Panc1 (cell line): Measurements from ENCODE around the gene GNG4. TPM values are rescaled to one million over a fixed set of nuclear protein-coding genes. Genes with fewer than 3 reads are reported as not detected.

Experiments
- ATAC-seq: fragments of 200-7000 bp; cut with Tn5 transposase; 2 replicates; pipeline ENCODE4 v1.9.1; 2020; ENCODE audit warnings: mild to moderate bottlenecking, moderate library complexity
- BruUV-seq: library from RNA; stranded (reverse); fragments of 400-500 nt; replicated peaks from 2 replicates; lab custom pipeline; 2021; lab: Mats Ljungman, UMichigan
- CTCF ChIA-PET: fragments of 300-600 bp; sonication (Branson Sonifier 250); formaldehyde crosslinking; loops from one replicate; lab custom pipeline; 2022; ENCODE audit warnings: antibody characterized with exemption; lab: Charles Lee
- POLR2A ChIA-PET: fragments of 300-600 bp; sonication (Branson Sonifier 250); formaldehyde crosslinking; loops from one replicate; lab custom pipeline; 2022; ENCODE audit warnings: antibody characterized with exemption; lab: Charles Lee
- DNase-seq: peaks from one replicate; pipeline ENCODE4 v3.0.0-alpha.2; 2010; ENCODE audit warnings: low read depth, low spot score
- H3K27ac ChIP-seq: 2 replicates; pipeline ENCODE4 v1.5.1; 2011; ENCODE audit warnings: mild to moderate bottlenecking, low read length, inconsistent platforms
- H3K27me3 ChIP-seq: fragments of 200-500 bp; sonication (Bioruptor generic); 2 replicates; pipeline ENCODE4 v1.6.0; 2014; ENCODE audit warnings: low read length, inconsistent platforms; ENCODE audit not compliant: control insufficient read depth, insufficient read depth
- H3K36me3 ChIP-seq: fragments of 200-500 bp; sonication (Bioruptor generic); 2 replicates; pipeline ENCODE4 v1.5.1; 2014; ENCODE audit warnings: inconsistent platforms, mild to moderate bottlenecking, low read length, moderate library complexity; ENCODE audit not compliant: control insufficient read depth, insufficient read depth
- H3K4me1 ChIP-seq: 2 replicates; pipeline ENCODE4 v1.5.1; 2011; ENCODE audit warnings: inconsistent platforms, mild to moderate bottlenecking, low read length, moderate library complexity; ENCODE audit not compliant: control insufficient read depth, insufficient read depth
- H3K4me3 ChIP-seq, 2 experiments: 2 replicates each; pipeline ENCODE4 v1.5.1; 2011 to 2012; ENCODE audit warnings: low read depth in 2 of 2, low read length in 2 of 2, mild to moderate bottlenecking in 2 of 2, inconsistent platforms in 1 of 2, moderate library complexity in 1 of 2
- H3K9me3 ChIP-seq: fragments of 200-500 bp; sonication (Bioruptor generic); 2 replicates; pipeline ENCODE4 v1.5.1; 2014; ENCODE audit warnings: low read depth, mild to moderate bottlenecking, inconsistent platforms, low read length, moderate library complexity; ENCODE audit not compliant: control insufficient read depth, insufficient read depth
- POLR2AphosphoS5 ChIP-seq: IDR thresholded peaks from 2 replicates; pipeline ENCODE4 v1.6.1; 2012; ENCODE audit warnings: mild to moderate bottlenecking, low read depth, low read length, moderate library complexity
- SIN3A ChIP-seq: IDR thresholded peaks from 2 replicates; pipeline ENCODE4 v1.6.1; 2012; ENCODE audit warnings: low read depth, mild to moderate bottlenecking, low read length, moderate library complexity, borderline replicate concordance; ENCODE audit not compliant: insufficient read depth
- TCF7L2 ChIP-seq: IDR thresholded peaks from 2 replicates; pipeline ENCODE4 v1.6.1; 2011; ENCODE audit warnings: mild to moderate bottlenecking, low read depth, low read length, inconsistent platforms
- in situ Hi-C: cut with HindIII; loops from 2 replicates; pipeline ENCODE4 v1.10.0; 2016; ENCODE audit warnings: low sequenced_read_pairs, low pct_unique_long_range_greater_than_20kb
- intact Hi-C: fragments of 100-400 bp; cut with micrococcal nuclease; formaldehyde crosslinking; loops from one replicate; pipeline ENCODE4 v1.10.0; 2022; ENCODE audit not compliant: unreplicated experiment
- total RNA-seq: library from RNA; stranded (reverse); gene quantifications from one replicate; pipeline ENCODE4 v1.2.1, GENCODE V29; 2021; ENCODE audit not compliant: unreplicated experiment
- TF ChIP-seq, protein P1 (sequence below), 2 experiments: IDR thresholded peaks; 2 replicates each; pipeline ENCODE4 v1.6.1; 2011 to 2012; ENCODE audit warnings: low read depth in 2 of 2, control low read depth in 1 of 2, low read length in 1 of 2, mild to moderate bottlenecking in 1 of 2, moderate library complexity in 1 of 2; ENCODE audit not compliant: insufficient read depth in 1 of 2
- TF ChIP-seq, protein P2 (sequence below): fragments of 450-650 bp; IDR thresholded peaks from 2 replicates; pipeline ENCODE4 v1.5.1; 2017; ENCODE audit warnings: mild to moderate bottlenecking

GNG4 gene
- total RNA-seq, 1 experiment from 2014 or later, result 1.1 TPM

DNA sequence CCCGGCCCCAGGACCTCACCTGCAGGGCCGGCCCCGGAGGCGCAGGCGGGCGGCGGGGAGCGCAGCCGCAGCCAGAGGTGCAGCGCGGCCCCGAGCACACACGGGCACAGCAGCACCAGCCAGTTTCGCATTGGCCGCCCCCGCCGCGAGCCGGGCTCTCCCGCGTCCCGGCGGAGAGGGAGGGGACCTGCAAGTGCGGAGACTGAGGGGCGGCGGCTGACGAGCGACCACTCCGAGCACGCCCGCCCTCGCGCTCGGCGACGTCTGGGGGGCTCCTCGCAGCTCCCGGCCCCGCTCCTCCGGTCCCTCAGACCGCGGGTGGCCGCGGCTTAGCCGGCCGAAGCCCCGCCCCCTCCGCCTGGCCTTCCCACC lies 145.5 kb downstream of the GNG4 start, which contains the start of gene B3GALNT2:
B3GALNT2 (minus strand) TSS at position 331 of the 372 bp plus-strand sequence; CDS start at position 131, 200 bp downstream.
- no TSS peak for BruUV-seq
- H3K27ac ChIP-seq, result peak within 1 kb of the TSS; percentile 98
- H3K4me1 ChIP-seq, result peaks cover 11% of the 10 kb centered on the region
- ATAC-seq (peak; percentile 78), DNase-seq (no peak)
- no peaks in the 10 kb centered on the region for H3K9me3 ChIP-seq
- intact Hi-C loops (no loop called here), in situ Hi-C loops (no loop called here)
- no peaks in the 10 kb centered on the region for H3K27me3 ChIP-seq
- no peaks in the 10 kb centered on the region; the same call in none of the 2 replicates for H3K36me3 ChIP-seq
- peak within 1 kb of the TSS; percentile 92 to 94 for H3K4me3 ChIP-seq
- TF ChIP-seq, protein P1, sequence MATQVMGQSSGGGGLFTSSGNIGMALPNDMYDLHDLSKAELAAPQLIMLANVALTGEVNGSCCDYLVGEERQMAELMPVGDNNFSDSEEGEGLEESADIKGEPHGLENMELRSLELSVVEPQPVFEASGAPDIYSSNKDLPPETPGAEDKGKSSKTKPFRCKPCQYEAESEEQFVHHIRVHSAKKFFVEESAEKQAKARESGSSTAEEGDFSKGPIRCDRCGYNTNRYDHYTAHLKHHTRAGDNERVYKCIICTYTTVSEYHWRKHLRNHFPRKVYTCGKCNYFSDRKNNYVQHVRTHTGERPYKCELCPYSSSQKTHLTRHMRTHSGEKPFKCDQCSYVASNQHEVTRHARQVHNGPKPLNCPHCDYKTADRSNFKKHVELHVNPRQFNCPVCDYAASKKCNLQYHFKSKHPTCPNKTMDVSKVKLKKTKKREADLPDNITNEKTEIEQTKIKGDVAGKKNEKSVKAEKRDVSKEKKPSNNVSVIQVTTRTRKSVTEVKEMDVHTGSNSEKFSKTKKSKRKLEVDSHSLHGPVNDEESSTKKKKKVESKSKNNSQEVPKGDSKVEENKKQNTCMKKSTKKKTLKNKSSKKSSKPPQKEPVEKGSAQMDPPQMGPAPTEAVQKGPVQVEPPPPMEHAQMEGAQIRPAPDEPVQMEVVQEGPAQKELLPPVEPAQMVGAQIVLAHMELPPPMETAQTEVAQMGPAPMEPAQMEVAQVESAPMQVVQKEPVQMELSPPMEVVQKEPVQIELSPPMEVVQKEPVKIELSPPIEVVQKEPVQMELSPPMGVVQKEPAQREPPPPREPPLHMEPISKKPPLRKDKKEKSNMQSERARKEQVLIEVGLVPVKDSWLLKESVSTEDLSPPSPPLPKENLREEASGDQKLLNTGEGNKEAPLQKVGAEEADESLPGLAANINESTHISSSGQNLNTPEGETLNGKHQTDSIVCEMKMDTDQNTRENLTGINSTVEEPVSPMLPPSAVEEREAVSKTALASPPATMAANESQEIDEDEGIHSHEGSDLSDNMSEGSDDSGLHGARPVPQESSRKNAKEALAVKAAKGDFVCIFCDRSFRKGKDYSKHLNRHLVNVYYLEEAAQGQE (IDR thresholded peaks at IDR 0.05; ENCODE audit: insufficient read depth in 1 of 2, low read depth in 2 of 2, low read length in 1 of 2), result no peak
- TF ChIP-seq SIN3A (peak; percentile 79; the same call in 1 of the 2 replicates), TCF7L2 (no peak), POLR2AphosphoS5 (no peak; the same call in 1 of the 2 replicates)
- TF ChIP-seq, protein P2, sequence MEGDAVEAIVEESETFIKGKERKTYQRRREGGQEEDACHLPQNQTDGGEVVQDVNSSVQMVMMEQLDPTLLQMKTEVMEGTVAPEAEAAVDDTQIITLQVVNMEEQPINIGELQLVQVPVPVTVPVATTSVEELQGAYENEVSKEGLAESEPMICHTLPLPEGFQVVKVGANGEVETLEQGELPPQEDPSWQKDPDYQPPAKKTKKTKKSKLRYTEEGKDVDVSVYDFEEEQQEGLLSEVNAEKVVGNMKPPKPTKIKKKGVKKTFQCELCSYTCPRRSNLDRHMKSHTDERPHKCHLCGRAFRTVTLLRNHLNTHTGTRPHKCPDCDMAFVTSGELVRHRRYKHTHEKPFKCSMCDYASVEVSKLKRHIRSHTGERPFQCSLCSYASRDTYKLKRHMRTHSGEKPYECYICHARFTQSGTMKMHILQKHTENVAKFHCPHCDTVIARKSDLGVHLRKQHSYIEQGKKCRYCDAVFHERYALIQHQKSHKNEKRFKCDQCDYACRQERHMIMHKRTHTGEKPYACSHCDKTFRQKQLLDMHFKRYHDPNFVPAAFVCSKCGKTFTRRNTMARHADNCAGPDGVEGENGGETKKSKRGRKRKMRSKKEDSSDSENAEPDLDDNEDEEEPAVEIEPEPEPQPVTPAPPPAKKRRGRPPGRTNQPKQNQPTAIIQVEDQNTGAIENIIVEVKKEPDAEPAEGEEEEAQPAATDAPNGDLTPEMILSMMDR, result 0 out of 2 replicates have a peak, but pooled peaks have one; percentile 0
- POLR2A ChIA-PET, result interaction anchor here (0.6 kb wide), 3 partner anchors 35 to 907 kb away, joined by 3 to 10 read pairs (median 3); no protein-coding TSS in a partner anchor
- CTCF ChIA-PET, result interaction anchor here (0.7 to 1.5 kb wide), 3 partner anchors 14 to 344 kb away, joined by 3 to 5 read pairs (median 4); no protein-coding TSS in a partner anchor

- peak overlapping the region; percentile 84 for H3K27ac ChIP-seq
- POLR2A ChIA-PET, result interaction anchor here (0.6 kb wide), 2 partner anchors 36 to 906 kb away, joined by 3 read pairs; no protein-coding TSS in a partner anchor
- intact Hi-C loops (no loop called here), in situ Hi-C loops (no loop called here)
- peak overlapping the region; percentile 91 to 94 for H3K4me3 ChIP-seq
- TF ChIP-seq TCF7L2 (peak; percentile 51; the same call in 1 of the 2 replicates), SIN3A (no peak)
- ATAC-seq (peak; percentile 14), DNase-seq (no peak)
- H3K9me3 ChIP-seq, result no peaks in the 10 kb centered on the region
- H3K27me3 ChIP-seq, result no peaks in the 10 kb centered on the region
- CTCF ChIA-PET, result interaction anchor here (1.2 to 1.5 kb wide), 2 partner anchors 15 to 66 kb away, joined by 3 to 4 read pairs; no protein-coding TSS in a partner anchor
- peaks cover 11% of the 10 kb centered on the region for H3K4me1 ChIP-seq
- no TSS peak for BruUV-seq
- no peaks in the 10 kb centered on the region; the same call in none of the 2 replicates for H3K36me3 ChIP-seq
Measured at GRCh38 chr1:235503403-235504121, 146.0 kb downstream of the GNG4 start.
